ENCODE results near the gene CADPS. TPM values are rescaled to one million over a fixed set of nuclear protein-coding genes. Genes with fewer than 3 reads are reported as not detected.

Gene CADPS
- total and polyA plus RNA-seq, 9 of the 15 experiments (the other 6 are each of a cell fraction or from before 2014, with no cell fraction given): not detected

GRCh38 chr3:62454916-62455315 lies 420.3 kb downstream of the CADPS start (continued):
- no peak for TF ChIP-seq MGA (IDR thresholded peaks at IDR 0.05)
- no peak for TF ChIP-seq NEUROD1 (IDR thresholded peaks at IDR 0.05; ENCODE audit: borderline replicate concordance, low read depth, low read length, partially characterized antibody)
- TF ChIP-seq BHLHE40 (IDR thresholded peaks at IDR 0.05; ENCODE audit: low read length): no peak
- TF ChIP-seq BDP1 (IDR thresholded peaks at IDR 0.05; ENCODE audit: insufficient read depth, insufficient read length): no peak

Measured in K562 (cell line).